BJ (cell line): ENCODE measurements around the gene CHMP1A. TPM values are rescaled to one million over a fixed set of nuclear protein-coding genes. Genes with fewer than 3 reads are reported as not detected.

Experiments used
- CTCF ChIA-PET: fragments of 350-600 bp; formaldehyde crosslinking; extraction: SDS; loops from one replicate; lab custom pipeline; 2021; ENCODE audit warnings: antibody characterized with exemption, inconsistent platforms; lab: Yijun Ruan, JAX
- POLR2A ChIA-PET: fragments of 300-600 bp; sonication (Branson Sonifier 250); formaldehyde crosslinking; extraction: SDS; loops from one replicate; lab custom pipeline; 2021; ENCODE audit warnings: antibody characterized with exemption; lab: Charles Lee
- DNase-seq: peaks from one replicate; pipeline ENCODE4 v3.0.0-alpha.2; 2011; ENCODE audit warnings: low read depth
- H3K27me3 ChIP-seq: 2 replicates; pipeline ENCODE4 v1.6.0; 2011; ENCODE audit warnings: low read length; ENCODE audit not compliant: control insufficient read depth, insufficient read depth
- H3K36me3 ChIP-seq: 2 replicates; pipeline ENCODE4 v1.5.1; 2011; ENCODE audit warnings: low read length; ENCODE audit not compliant: control insufficient read depth, insufficient read depth
- H3K4me3 ChIP-seq: 2 replicates; pipeline ENCODE4 v1.5.1; 2011; ENCODE audit warnings: low read depth, mild to moderate bottlenecking, control low read depth, low read length
- CTCF ChIP-seq: IDR thresholded peaks from 2 replicates; pipeline ENCODE4 v1.5.1; 2011; ENCODE audit warnings: low read depth, mild to moderate bottlenecking, control low read depth, inconsistent platforms, low read length, moderate library complexity; ENCODE audit not compliant: insufficient read depth
- polyA plus RNA-seq: library from polyadenylated mRNA; depleted of rRNA; stranded (reverse); fragments of >200 nt; gene quantifications from 2 replicates; pipeline ENCODE4 v1.2.3, GENCODE V29; 2011

Gene CHMP1A
- polyA plus RNA-seq, 1 experiment = 105 TPM

- no peak for DNase-seq
- H3K27me3 ChIP-seq = no peaks in the 10 kb centered on the region
- POLR2A ChIA-PET = no interaction called here
- H3K4me3 ChIP-seq = no peak overlapping the region
- H3K36me3 ChIP-seq = peaks cover 27% of the 10 kb centered on the region
- no peak for TF ChIP-seq CTCF
- CTCF ChIA-PET = interaction anchor here (0.5 to 0.9 kb wide), 3 partner anchors 14 to 71 kb away, joined by 3 to 5 read pairs (median 3); partner anchors contain the start of gene CPNE7
These were observed 10.6 kb downstream of the CHMP1A start for GRCh38 chr16:89646906-89647305.

DNA sequence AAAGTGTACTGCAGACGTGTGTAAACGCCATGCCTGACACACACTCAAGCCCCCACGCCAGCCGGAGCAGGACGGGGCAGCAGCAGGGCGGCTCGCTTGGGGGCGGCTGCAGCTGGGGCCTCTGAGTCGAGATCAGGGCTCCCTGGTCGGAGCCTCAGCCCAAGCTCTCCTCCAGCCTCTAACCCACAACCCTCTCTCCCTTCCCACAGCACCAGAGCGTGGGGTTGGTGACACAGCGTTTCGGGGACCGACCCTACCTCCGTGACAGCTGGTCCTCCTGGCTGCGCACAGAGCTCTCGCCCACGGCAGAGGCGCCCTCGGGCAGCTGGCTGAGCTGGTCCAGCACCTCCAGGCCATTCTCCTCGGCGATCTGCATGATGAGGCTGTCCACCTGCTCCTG is 11.2 kb downstream of the CHMP1A start:
- Histone ChIP-seq H3K4me3 (no peak overlapping the region), H3K27me3 (no peaks in the 10 kb centered on the region), H3K36me3 (peaks cover 26% of the 10 kb centered on the region)
- DNase-seq = no peak
- no peak for TF ChIP-seq CTCF
- ChIA-PET CTCF (interaction anchor here (0.5 to 2.2 kb wide), 4 partner anchors 67 to 81 kb away, joined by 3 to 6 read pairs (median 4); partner anchors contain the start of gene CPNE7), POLR2A (no interaction called here)

DNA sequence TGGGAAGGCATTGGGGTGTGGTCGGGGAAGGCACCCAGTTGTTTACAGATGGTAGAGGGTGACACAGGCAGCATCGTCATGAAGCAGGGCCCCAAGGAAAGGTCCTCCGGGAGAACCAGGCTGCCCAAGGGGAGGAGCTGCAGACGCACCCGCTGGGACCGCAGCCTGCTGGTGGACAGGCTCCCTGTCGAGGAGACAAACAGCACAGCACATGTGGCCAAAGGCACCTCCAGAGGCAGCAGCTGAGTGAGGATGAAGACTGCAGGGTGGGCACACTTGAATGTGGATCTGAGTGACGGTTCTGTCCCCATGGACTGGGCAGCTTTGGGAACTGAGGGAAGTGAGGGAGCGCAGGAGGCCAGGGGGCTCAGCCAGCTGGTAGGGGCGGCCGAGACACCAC is 12.4 kb downstream of the CHMP1A start:
- H3K4me3 ChIP-seq = no peak overlapping the region
- DNase-seq = no peak
- CTCF ChIA-PET = interaction anchor here (0.9 to 2.2 kb wide), 3 partner anchors 69 to 80 kb away, joined by 3 to 6 read pairs (median 6); partner anchors contain the start of gene CPNE7

DNA sequence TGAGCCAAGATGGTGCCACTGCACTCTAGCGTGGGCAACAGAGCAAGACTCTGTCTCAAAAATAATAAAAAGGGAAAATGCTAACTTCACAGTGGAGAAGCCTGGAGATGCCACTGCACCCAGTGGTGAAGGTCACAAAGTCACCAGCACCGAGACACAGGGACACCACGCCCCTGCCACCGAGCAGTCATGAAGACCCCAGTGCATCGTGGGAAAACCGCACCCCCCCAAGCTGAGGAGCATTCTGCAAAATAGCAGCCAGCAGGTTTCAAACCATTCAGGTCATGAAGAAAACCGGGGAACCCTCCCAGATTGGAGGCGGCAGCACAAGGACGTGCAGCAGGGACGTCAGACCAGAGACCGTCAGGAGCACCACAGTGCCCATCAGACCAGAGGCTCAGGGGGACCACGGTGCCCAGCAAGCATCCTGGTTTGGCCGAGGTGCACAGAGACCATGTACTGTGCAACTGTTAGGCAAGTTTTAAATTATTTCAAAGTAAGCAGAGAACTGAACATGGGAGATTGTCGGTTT is 13.7 kb downstream of the CHMP1A start:
- no peak for TF ChIP-seq CTCF
- DNase-seq = no peak
- H3K4me3 ChIP-seq = no peak overlapping the region
- POLR2A ChIA-PET = no interaction called here
- peaks cover 15% of the 10 kb centered on the region for H3K36me3 ChIP-seq
- H3K27me3 ChIP-seq = no peaks in the 10 kb centered on the region
- CTCF ChIA-PET = interaction anchor here (0.8 to 4.5 kb wide), 5 partner anchors 12 to 70 kb away, joined by 3 to 35 read pairs (median 6); partner anchors contain the start of gene CPNE7

More for the DNA sequence above, 12.4 kb downstream of the CHMP1A start:
- H3K36me3 ChIP-seq = peaks cover 19% of the 10 kb centered on the region
- POLR2A ChIA-PET = no interaction called here
- no peaks in the 10 kb centered on the region for H3K27me3 ChIP-seq
- no peak for TF ChIP-seq CTCF

GRCh38 chr16:89642574-89642973 is 14.9 kb downstream of the CHMP1A start:
- Histone ChIP-seq H3K36me3 (peaks cover 13% of the 10 kb centered on the region), H3K4me3 (no peak overlapping the region), H3K27me3 (no peaks in the 10 kb centered on the region)
- DNase-seq = no peak
- ChIA-PET POLR2A (no interaction called here), CTCF (interaction anchor here (1.1 to 4.5 kb wide), 8 partner anchors 10 to 132 kb away, joined by 3 to 35 read pairs (median 9); partner anchors contain the start of genes CHMP1A, CPNE7, DPEP1 and SPATA33)
- TF ChIP-seq CTCF = no peak
